NCI-H526 treated with DMSO at 0.1 percent for 48 hours (cell line): ENCODE data around the gene MRPL23.

Source experiments
- DNase-seq: peaks from one replicate; lab custom pipeline; 2025; lab: John Stamatoyannopoulos, UW

The MRPL23 gene

DNA sequence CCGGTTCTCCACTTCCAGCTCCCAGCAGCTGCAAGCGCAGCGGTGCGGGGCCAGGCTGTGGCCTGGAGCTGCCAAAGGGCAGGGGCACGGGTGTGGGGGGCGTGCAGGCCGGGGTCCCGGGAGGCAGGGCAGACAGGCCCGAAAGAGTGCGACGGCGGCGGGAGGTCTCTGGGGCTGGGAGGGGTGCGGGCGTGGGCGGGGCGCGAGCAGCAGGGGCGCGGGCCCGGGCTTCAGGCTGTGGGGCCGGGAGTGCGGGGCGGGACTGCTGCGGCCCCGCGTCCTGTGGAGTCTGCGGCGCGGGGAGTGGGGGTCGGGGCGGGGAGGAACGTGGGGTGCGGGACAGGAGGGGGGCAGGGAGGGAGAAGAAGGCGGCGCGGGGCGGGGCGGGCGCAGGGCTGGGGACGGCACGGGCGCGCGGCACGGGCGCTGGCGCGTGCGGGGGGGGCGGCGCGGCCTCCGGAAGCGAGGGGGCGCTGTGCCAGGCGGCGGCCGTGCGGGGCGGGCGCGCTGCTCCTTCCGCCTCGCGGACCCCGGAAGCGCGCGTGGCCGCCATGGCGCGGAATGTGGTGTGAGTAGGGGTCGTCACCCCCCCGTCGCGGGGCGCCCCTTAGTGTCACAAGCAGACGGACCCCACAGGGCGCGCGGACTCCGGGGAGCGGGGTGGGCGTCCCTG lies at the start of gene MRPL23:
MRPL23 (plus strand) TSS at position 521 of the 673 bp plus-strand sequence; CDS start at position 552, 31 bp downstream.
- no peak for DNase-seq

DNA sequence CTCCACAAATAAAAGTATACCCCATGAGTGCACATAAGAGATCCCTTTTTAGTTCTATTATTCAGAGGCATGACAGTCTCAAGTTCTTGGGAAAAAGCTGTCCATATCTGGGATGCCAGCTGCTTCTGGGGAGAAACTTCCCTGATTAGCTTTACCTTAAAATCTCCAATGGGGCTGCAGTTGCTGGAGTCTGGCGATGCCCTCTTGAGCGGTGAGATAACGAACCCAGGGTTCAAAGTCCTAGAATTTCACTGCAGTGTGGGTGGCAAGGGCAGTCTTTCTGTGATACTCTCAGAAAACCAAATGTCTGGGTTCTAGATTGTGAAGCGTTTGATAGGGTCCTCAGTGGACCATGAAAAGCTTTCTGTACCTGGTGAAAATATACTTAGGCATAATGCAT lies 48.0 kb upstream of the MRPL23 start:
- no peak for DNase-seq

DNA sequence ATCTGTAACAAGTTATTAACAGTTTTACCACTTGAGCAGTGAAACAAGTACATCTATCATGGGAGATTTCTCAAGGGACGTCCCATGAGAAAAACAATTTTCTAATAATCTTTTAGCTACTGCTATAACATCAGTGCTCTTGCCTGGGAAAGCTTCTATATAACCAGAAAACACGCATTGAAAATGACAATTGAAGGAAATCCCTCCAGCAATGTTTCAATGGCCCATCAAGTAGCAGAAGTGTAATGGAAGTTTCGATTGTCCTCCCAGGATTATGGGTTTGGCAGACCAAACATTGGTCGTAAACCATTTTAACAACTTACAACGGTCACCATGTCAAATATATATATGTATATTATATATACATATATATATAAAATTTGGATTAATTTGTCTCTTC lies 47.4 kb upstream of the MRPL23 start:
- no peak for DNase-seq

DNA sequence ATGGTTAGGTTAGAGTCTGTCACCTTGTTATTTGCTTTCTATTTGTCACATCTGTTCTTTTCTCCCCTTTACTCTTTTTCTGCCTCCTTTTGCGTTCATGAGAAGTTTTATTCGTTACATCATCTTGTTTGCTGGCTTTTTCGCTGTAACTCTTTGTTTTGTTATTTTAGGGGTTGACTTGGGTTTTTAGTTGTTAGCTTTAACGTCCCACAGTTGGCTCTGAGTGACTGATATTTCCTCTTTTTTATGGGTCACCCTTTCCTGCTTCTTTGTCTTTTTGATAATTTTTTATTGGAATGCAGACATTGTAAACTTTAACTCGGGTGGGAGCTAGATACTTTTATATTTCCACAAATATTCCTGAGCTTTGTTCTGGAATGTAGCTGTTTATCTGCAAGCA lies 41.0 kb upstream of the MRPL23 start:
- no peak for DNase-seq

DNA sequence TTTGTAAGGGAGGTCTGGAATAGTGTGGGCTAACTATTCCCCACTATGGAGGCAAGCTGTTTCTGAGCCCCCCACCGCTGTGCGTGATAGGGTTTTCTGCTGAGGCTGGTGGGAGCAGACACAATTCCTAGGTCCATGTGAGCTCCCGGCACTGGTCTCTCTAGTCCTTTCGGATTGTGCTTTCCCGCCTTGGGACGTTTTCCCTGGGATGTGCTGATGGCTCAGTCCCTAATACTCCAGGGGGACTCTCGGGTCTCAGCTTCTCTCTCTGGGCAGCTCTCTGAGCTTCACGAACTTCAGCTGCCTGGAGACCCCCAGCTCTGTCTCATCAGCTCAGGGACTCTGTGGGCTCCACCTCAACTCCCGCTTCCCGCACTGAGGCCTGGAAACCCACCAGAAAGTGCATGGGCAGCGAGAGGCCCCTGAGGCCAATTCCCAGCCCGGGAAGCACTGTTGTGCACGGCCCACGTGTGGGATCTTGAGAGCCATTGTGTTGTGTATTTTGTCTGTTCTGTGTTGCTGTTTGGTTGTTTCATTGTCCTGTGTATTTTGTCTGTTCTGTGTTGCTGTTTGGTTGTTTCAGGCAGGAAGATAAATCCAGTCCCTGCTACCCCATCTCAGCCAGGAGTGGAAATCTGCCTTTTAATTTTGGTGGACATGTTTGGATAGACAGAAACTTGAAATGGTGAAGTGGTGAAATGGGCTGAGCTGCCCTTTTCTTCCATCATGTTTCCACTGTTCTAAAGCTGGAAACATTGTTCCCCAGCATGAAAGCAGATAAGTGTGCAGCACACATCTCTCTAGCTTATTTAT lies 40.3 kb upstream of the MRPL23 start:
- no peak for DNase-seq

- DNase-seq = no peak
Measured at GRCh38 chr11:1908618-1909017, 38.5 kb upstream of the MRPL23 start.

DNA sequence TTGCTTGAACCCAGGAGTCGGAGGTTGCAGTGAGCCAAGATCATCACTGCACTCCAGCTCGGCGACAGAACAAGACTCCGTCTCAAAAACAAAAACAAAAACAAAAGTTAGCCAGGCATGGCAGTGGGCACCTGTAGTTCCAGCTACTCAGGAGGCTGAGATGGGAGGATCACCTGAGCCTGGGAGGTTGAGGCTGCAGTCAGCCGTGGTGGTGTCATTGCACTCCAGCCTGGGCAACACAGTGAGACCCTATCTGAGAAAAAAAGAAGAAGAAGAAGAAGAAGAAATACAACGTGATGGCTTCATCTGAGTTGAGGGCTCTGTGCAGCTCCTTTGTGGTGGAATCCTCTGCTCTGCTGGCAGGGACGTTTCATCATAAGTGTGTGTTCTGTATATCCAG lies 37.6 kb upstream of the MRPL23 start:
- DNase-seq = no peak

- no peak for DNase-seq
Measured at GRCh38 chr11:1912289-1912878, 34.7 kb upstream of the MRPL23 start.

DNA sequence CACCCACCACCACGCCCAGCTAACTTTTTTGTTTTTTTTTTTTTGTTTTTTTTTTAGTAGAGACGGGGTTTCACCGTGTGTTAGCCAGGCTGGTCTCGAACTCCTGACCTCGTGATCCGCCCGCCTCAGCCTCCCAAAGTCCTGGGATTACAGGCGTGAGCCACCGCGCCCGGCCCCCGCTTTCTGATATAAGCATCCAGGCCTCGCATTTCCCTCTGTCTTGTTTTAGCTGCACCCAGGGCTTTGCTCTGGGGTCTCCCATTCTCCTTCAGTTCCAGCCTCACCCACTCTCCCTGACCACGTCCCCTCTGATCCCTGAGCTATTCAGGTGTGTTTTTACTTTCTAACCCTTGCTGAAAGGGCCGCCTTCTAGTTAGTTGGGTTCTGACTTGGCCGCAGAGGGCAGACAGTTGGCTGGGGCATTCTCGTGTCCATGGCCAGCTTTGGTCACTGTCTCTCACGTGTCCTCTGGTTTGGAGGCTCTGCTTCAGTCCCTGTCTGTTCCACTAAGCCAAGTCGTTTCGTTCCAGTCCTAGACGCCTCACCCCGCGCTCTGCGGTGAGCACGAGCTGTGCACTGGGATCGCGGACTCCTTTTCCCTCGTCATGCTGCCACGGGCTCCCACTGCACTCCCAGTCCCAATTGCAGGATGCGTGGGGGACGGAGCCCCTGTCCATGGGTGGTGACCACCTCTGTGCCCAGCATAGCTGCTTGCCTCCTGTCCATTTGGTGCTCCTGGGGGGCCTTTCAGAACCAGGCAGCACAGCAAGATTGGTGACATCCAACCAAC lies 33.7 kb upstream of the MRPL23 start:
- DNase-seq = no peak

- DNase-seq = no peak
Measured at GRCh38 chr11:1915795-1916131, 31.4 kb upstream of the MRPL23 start.

DNA sequence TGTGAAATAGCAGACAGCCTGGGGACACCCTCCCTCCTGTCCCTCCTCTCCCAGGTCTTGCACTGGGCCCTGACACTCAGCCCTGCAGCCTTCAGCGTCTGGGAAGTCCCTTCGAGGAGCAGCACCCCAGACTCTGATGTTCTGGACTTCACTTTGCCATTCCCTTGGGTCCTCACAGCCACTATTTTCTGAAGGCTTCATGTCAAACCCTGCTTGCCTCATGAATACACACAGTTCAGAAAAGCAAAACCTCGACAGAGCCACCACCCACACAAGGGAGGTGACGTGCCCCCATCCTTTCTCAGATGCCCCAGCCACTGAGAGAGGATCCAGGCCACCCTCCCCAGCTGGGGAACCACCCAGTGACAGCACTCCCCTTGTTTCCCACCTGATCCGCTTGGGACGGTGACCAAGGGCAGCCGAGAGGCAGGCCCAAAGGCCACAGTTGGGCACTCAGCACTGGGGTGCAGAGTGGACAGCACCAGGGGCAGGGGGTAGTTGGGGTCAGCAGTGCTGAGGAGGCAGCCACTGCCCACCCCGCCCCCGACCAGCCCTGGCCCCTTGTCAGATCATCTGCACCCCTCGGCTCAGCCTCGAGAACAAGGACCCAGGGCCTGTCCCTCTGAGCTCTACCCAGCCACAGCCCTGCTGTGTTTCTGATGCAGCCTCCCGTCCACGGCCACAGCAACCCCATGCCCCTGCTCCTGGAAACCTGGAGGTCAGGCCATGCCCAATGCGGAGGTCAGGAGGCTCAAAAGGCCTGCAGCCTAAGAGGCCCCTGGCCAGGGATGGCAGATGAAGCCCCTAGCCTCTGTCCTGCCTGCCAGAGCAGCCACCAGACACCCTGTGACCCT lies 30.8 kb upstream of the MRPL23 start:
- DNase-seq = no peak

DNA sequence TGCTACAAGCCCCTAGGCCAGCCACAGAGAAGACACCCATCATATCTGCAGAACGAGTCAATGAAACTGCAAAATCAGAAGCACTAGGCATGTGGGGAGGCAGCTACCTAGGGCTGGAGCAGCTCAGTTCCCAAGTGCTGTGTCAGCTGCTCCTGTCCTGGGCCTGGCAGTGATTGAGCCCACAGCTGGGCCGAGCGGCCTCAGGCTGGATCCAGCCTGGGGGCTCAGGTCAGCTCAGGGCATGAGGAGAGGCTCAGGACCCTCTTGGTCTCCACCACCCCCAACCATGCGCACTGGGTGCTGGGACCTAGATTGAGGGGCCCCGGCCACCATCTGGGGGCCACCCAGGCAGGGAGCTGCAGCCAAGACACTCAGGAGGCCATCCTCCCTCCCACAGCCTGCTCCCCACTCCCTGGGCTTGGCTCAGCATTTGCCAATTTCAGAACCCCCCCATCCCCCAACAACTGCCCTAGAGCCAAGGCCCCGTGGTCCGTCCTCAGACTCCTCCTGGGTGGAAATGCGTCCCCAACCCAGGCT lies 30.1 kb upstream of the MRPL23 start:
- DNase-seq = no peak

DNA sequence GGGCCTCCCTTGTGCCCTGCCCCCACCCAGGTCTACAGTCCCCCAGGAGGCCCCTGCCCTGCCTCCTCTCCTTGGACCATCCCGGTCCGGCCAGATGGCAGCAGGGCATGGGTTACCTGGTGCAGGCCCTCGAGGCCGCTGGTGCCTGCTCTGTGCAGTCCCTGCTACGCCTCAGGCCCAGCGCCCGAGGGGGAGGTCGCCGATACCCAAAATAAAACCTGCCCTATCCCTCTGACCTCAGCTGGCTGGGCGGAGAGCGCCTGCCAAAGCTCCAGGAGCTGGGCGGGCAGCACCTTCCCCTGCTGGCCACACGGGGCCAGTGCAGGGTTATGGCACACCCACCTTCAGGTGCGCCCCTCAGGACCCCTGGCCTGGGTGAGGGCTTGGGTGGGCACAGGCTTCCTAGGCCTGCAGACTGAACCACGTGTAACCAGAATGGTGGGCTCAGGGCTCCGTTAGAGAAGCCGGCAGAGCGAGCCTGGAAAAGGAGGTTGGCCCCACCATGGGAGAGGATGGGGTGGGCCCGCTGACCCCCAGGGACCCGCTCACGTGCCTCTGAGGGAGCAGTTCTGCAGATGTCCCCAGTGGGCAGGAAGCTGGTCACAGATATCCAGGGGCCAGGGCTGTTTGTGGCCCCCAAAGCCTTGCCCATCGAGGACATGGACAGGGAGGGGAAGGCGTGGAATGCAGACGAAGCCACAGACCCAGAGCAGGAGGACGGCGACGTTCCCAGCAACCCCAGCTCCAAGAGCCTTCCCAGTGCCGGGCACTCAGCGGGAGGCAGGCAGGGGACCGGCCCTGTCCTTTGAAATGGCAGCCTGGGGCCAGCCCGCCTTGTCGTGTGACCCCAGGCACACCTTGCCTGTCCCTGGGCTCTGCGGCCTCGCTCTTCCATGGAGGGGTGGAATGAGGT lies 29.4 kb upstream of the MRPL23 start:
- no peak for DNase-seq

- DNase-seq = no peak
Measured at GRCh38 chr11:1918436-1919315, 28.5 kb upstream of the MRPL23 start.

GRCh38 chr11:1919391-1920127 lies 27.6 kb upstream of the MRPL23 start, which contains the start of gene TNNT3:
Gene TNNT3, plus strand, starts transcription at chr11:1919703. Its CDS starts 3,172 bp downstream, at chr11:1922875.
- no peak for DNase-seq

DNA sequence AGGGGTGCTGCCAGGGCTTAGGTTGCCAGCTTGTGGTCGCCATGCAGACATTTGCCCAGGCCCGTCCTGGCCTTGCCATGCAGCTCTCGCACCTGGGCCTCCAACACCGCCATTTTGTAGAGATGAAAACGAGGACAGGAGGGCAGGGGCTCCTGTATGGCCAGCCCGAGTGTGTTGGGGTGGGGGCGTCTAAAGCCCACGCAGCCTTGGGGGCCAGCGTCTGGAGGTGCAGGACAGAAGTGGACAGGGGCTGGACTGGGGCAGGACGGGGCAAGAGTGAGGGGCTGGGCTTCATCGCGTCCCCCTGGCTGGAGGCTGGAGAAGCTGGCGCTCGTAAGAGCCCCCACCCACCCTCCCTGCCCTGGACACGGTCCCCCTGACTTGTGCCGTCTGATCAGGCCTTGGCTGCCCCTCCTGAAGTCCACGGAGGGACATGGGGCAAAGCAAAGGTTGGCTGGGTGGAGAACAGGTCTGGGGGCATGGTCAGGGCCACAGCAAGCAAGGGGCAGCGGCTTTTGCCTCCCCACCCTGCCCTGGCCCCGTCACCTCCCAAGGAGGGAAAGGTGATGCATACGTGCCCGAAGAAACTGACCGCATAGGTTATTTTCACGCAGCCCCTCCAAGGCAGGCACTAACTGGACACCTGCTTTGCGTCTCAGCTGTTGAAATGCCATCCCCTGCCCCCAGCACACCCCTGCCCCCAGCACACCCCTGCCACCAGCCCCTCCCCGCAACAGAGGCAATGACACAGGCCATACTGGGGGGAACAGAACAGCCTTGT lies 26.8 kb upstream of the MRPL23 start:
- no peak for DNase-seq

GRCh38 chr11:1920909-1921573 lies 26.1 kb upstream of the MRPL23 start:
- DNase-seq = no peak
